Stomach (tissue), 4 donors: ENCODE results near the gene KCNT2.

Experiments used
- CTCF ChIP-seq, 7 experiments: fragments of 450-650 bp in 4 of 7; fragments of 200-600 bp in 3 of 7; sonication (generic) in 3 of 7; IDR thresholded peaks; one replicate each; pipeline ENCODE4 v1.5.1; 2016 to 2019; ENCODE audit warnings: antibody characterized with exemption in 7 of 7, control low read depth in 2 of 7, mild to moderate bottlenecking in 1 of 7
- POLR2A ChIP-seq, 4 donors: fragments of 450-650 bp; IDR thresholded peaks; one replicate each; pipeline ENCODE4 v1.6.1; 2016; ENCODE audit warnings: antibody characterized with exemption in 4 of 4, control low read depth in 2 of 4, mild to moderate bottlenecking in 1 of 4, moderate library complexity in 1 of 4
- POLR2AphosphoS5 ChIP-seq, 3 donors: sonication (generic); formaldehyde crosslinking; IDR thresholded peaks; one replicate each; pipeline ENCODE4 v1.6.1; 2016; ENCODE audit warnings: antibody characterized with exemption in 3 of 3

GRCh38 chr1:196438329-196438728 lies 169.9 kb downstream of the KCNT2 start:
- no peak for TF ChIP-seq CTCF (IDR thresholded peaks at IDR 0.05)
- no peak for TF ChIP-seq POLR2A (IDR thresholded peaks at IDR 0.05)
- TF ChIP-seq POLR2AphosphoS5 (IDR thresholded peaks at IDR 0.05), result no peak
